Caki2 (cell line): Measurements from ENCODE around the gene SERTAD1. TPM values are rescaled to one million over a fixed set of nuclear protein-coding genes. Genes with fewer than 3 reads are reported as not detected.
"Not testable (repeated sequence)": the region's sequence is repeated elsewhere in the genome, so short reads cannot be mapped to it uniquely, and the experiment has no call there.

Experiments used
- DNase-seq: peaks from one replicate; pipeline ENCODE4 v3.0.0-alpha.2; 2015; ENCODE audit warnings: low read depth
- in situ Hi-C: cut with HindIII; loops from 2 replicates; pipeline ENCODE4 v1.10.0; 2016; ENCODE audit warnings: low sequenced_read_pairs, low pct_unique_long_range_greater_than_20kb, mixed read lengths
- total RNA-seq: library from RNA; depleted of rRNA; stranded (reverse); fragments of >200 nt; shearing (Covaris generic); gene quantifications from 2 replicates; pipeline ENCODE4 v1.2.3, GENCODE V29; 2014; ENCODE audit warnings: low replicate concordance; rRNA removed

Gene SERTAD1, protein sequence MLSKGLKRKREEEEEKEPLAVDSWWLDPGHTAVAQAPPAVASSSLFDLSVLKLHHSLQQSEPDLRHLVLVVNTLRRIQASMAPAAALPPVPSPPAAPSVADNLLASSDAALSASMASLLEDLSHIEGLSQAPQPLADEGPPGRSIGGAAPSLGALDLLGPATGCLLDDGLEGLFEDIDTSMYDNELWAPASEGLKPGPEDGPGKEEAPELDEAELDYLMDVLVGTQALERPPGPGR
- total RNA-seq, result 31.7 and 35.5 TPM in 2 replicates

DNA sequence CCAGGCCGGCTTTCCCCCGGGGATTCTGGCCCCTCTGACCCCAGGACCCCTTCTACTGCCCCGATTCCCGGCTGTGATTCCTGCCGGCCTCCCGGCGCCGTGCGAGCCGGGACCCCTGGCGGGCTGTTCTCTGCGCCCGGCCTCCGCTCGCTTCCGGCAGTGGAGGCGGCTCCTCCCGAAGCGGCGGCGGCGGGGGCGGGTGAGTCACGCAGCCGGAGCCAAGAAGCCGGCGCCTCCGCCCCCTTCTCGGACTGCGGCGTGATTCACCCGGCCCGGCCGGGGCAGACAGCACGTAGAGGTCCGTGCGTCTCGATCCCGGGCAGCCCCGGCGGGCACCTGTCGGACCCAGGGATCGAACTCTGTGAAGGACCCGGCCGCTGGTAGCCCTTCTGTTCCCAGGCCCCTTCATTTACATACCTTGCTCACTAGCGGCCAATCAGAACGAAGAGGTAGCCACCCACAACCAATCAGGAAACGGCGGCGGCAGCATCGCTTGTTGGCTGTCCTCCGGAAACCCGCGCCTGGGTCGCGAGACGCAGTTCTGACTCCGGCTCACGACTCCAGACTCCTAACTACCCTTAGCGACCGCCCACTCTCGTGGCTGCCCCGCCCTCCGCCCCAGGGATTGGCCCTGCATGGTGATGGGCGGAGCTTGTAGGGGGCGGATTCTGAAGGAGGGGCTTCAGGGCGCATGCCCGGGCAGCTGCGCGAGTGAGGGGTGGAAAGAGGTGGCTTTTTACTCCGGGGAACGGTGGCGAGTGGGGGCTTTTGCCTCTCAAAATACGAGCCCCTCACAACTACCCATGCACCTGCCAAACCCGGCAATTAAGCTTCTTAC lies at the start of gene SERTAD1:
Gene SERTAD1 (minus strand): TSS at position 543 of the 838 bp plus-strand sequence. CDS start 2,446 bp downstream, outside the sequence.
- peak; percentile 100 for DNase-seq
- in situ Hi-C loops, result no loop called here

DNA sequence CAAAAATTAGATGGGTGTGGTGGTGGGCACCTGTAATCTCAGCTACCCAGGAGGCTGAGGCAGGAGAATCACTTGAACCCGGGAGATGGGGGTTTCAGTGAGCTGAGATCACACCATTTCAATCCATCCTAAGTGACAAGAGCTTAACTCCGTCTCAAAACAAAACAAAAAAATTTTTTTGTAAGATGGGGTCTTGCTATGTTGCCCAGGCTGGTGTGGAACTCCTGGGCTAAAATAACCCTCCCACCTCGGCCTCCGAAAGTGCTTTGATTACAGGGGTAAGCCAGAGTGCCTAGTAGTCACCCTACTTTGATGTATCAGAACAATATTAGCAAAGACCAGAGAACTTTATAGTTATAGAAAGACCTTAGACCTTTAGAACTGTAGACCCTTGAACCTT lies 48.9 kb upstream of the SERTAD1 start:
- in situ Hi-C loops, result no loop called here
- DNase-seq, result no peak

DNA sequence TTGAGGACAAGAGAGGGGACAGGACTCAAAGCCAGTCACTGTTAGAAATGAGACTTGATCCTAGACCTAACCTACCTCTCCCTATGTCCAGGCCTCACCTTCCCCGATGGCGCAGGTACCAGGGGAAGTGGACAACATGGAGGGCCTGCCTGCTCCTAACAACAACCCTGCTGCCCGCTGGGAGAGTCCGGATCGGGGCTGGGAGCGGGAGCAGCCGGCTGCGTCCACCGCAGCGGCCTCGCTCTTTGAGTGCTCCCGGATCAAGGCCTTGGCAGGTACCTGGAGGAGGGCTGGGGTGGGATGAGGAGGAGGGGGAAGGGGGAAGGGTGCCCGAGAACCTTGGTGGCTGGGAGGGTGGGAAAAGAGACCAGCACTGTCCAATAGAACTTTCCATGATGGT lies 46.7 kb upstream of the SERTAD1 start:
- DNase-seq, result no peak
- in situ Hi-C loops, result no loop called here

DNA sequence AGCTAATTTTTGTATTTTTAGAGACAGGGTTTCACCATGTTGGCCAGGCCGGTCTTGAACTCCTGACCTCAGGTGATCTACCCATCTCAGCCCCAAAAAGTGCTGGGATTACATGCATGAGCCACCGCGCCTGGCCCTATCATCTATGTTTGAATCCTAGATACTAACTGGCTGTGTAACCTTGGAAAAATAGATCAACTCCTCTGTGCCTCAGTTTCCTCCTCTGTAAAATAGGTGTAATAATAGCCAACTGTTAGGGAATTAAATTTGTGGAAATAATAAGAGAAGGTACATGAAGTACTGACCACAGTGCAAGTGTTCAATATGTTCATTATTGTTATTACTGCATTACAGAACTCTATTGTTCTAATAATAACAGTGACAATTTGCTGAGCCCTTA lies 45.3 kb upstream of the SERTAD1 start:
- no peak for DNase-seq
- in situ Hi-C loops, result no loop called here

DNA sequence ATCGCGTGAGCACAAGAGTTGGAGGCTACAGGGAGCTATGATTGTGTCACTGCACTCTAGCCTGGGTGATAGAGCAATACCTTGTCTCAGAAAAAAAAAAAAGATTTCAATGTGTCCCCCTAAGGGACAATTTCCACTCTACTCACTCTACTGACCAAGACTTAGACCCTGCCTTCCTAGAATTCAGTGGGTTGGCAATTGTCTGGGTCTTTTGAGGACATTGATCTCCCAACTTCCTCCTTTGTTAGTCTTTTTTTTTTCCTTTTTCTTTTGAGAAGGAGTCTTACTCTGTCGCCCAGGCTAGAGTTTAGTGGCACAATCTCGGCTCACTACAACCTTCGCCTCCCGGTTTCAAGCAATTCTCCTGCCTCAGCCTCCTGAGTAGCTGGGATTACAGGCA lies 43.2 kb upstream of the SERTAD1 start:
- DNase-seq, result no peak
- in situ Hi-C loops, result no loop called here

DNA sequence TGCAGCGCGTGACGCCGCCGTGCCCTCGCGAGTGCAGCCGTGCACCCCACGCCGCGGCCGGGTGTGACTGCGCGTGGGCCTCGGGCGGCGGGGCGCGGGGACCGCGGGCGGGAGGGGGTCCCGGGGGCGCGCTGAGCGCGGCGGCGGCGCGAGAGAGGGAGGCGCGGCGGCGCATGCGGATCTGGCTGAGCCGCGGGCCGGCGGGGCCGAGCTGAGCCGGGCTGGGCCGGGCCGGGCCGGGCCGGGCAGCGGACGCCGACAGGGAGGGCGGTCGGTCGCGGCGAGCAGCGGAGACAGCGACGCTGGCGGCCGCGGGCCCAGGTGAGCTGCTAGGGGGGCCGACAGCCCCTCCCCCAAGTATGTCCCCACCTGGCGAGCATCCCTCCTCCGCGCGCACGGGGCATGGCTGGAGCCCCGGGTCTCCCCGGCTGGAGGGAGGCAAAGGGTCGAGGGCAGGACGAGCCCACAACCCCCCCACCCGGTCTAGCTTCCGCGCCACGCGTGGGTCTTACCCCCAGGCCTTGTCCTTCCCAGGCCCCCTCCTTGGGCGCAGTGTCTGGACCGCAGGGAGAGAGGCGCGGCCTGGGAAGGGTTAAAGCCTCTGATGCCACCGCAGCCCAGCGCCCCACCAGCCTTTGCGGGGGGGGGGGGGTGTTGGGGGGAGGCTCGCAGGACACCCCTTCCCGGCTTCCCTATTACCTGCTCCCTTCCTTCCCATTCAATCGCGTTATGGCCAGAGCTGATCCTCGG lies 41.4 kb upstream of the SERTAD1 start, which contains the start of gene SPTBN4:
Gene SPTBN4 (plus strand): TSS at position 17 of the 750 bp plus-strand sequence. CDS start 5,621 bp downstream, outside the sequence.
- no peak for DNase-seq
- in situ Hi-C loops, result no loop called here

DNA sequence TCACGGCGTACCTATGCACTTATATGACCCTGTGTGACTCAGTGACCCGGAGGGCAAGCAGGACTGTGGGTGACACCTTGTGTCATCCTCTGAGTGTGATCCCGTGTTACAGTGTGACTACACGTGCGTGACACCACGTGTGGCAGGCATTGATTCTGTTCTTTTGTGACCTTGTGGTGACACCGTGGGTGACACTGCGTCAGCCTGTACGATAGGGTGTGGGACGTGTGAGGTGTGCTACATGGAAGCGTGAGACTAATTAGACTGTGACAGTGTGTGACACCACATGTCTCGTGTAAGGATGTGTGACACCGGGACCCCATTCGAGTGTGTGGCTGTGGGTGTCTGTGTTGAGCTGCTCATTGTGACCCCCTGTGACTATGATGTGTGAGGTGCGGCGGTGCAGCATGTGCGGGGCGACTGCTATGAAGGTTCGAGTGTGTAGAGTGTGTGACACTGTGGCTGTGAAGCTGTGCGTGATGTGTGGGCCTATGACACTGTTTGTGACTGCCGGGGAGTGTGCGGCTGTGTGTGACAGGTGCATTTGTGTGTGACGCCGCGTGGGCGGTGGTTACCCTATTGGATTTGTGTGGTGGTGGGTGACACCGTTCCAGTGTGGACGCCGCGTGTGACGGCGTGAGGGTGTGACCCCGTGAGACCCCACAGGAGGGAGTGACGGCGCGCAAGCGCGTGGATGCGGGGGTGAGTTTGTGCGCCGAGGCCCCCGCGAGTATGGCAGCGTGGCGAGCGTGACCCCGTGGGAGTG lies 40.6 kb upstream of the SERTAD1 start:
- in situ Hi-C loops, result no loop called here

DNA sequence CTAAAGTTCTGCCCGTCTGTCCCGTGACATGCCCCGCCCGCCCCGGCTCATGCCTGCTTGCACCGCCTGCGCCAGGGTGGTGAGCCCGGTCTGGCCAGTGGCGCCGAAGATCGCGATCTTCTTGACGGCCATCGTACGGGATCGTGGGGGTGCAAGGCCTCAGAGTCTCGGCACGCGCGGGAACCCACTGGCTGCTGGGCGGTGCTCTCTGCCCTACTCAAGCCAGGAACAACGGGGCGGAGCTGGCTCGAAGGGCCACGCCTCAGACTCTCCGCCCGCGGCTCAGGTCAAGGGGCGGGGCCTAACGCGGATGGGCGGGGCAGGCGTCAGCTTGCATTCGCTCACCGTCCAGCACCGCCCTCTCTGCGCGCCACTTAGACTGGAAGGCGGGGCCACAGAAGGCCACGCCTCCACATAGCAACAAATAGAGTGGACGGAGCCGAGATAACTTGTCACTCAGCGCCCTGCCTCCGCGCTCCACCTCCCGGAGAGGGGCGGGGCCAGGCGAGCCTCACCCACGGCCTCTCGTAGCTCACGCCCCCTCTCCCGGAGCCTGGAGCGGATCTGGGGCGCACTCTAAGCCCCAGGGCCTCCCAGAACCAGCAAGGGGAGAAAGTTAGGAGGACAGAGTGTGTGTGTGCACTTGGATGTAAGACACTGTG lies 39.9 kb upstream of the SERTAD1 start, which contains the start of gene BLVRB:
Gene BLVRB (minus strand): TSS at position 189 of the 662 bp plus-strand sequence. CDS start 57 bp downstream, at position 132.
- DNase-seq, result peak; percentile 100
- in situ Hi-C loops, result no loop called here

More for the DNA sequence above, 40.6 kb upstream of the SERTAD1 start:
- no peak for DNase-seq

DNA sequence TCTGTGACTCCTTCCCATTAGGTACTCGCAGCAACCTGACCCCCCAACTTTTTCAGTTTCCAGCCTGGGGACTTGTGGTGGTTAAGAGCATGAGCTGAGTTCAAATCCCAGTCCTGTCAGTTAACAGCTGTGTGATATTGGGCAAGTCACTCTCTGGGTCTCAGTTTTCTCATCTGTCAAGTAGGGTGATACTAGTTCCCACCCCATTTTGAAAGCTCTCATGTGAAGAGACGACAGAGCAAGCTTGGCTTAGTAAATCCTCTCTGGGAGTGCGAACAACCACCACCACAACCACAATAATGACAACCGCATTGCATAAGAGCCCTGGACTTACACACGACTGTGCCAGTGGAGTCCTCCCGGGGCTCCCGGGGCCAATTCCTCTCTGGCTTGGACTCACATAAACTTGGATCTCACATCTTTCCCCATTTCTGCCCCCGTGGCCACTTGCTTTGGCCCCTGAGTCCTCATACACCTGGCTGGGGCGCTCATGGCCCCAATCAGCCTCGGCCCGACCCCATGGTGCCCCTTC lies 39.3 kb upstream of the SERTAD1 start:
- DNase-seq, result no peak
- in situ Hi-C loops, result no loop called here

DNA sequence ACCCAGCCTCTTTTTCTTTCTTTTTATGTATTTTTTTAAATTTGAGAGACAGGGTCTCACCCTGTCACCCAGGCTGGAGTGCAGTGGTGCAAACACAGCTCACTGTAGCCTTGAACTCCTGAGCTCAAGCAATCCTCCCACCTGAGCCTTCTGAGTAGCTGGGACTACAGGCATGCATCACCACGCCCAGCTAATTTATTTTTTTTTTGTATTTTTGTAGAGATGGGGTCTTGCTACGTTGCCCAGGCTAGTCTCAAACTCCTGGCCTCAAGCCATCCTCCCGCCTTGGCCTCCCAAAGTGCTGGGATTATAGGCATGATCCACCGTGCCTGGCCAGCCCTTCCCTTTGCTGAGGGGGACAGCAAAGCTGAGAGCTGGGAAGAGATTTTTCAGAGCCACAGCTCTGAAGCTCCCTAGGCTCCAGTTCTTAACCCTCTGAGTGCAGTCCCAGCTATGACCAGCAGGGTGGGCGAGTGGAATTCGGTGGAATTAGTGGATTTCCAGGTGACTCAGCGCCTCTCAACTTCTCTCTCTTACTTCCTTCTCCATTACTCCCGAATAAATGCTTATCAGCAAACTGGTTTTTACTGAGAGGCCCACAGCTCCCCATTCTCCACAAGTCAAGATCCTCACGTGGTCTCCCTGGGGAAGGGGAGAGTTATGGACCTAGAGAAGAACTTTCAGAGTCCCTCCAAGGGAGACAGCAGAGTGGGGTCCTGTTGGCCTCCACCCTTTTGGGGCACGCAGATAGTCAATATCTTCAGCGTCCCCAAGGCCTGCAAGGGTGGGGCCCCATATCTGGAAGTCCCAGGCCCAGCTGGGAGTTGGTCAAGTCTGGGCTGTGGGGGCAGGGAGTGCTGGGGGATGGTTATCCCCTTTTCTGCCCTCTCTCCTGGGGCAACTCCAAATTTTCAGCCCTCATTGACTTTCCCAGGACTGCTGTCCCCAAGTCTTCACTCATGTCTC lies 38.5 kb upstream of the SERTAD1 start:
- in situ Hi-C loops, result no loop called here
- peak; percentile 92 for DNase-seq

DNA sequence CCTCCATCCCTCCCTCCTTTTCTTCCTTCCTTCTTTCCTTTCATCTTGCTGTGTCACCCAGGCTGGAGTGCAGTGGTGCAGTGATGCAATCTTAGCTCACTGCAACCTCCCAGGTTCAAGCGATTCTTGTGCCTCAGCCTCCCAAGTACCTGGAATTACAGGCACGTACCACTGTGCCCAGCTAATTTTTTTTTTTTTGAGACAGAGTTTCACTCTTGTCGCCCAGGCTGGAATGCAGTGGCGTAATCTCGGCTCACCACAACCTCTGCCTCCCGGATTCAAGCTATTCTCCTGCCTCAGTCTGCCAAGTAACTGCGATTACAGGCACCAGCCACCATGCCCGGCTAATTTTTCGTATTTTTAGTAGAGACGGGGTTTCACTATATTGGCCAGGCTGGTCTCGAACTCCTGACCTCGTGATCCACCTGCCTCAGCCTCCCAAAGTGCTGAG lies 37.8 kb upstream of the SERTAD1 start:
- DNase-seq, result peak; percentile 74
- in situ Hi-C loops, result not testable (repeated sequence)

DNA sequence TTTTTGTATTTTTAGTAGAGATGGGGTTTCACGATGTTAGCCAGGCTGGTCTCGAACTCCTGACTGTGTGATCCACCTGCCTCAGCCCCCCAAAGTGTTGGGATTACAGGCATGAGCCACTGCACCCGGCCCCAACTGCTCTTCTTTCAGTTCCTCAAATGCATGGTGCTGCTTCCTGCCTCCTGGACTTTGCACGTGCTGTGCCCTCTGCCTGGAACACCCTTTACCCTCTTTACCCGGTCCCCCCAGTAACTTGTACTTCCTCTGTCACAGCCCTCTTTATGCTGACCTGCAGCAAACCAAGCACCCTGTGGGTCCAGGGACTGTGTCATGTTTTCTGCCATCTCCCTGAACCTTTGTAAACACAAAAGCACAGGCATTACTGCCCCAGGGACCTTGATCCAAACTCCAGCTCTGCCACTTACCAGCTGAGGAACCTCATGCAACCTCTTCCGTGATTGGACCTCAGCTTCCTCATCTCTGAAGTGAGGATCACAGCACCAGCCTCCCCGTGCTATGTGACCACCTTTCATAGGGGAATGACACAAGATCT lies 36.0 kb upstream of the SERTAD1 start:
- no peak for DNase-seq
- in situ Hi-C loops, result no loop called here

DNA sequence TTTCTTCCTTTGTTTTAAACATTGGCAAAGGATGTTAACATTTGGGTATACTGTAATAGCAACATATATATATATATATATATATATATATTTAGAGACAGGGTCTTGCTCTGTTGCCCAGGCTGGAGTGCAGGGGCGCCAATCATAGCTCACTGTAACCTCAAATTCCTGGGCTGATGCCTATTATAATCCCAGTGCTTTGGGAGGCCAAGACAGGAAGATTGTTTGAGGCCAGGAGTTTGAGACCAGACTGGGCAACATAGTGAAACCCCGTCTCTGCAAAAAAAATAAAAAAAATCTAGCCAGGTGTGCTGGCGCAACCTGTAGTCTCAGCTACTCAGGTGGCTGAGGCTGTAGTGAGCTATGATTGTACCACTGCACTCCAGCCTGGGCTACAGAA lies 34.4 kb upstream of the SERTAD1 start:
- no peak for DNase-seq

DNA sequence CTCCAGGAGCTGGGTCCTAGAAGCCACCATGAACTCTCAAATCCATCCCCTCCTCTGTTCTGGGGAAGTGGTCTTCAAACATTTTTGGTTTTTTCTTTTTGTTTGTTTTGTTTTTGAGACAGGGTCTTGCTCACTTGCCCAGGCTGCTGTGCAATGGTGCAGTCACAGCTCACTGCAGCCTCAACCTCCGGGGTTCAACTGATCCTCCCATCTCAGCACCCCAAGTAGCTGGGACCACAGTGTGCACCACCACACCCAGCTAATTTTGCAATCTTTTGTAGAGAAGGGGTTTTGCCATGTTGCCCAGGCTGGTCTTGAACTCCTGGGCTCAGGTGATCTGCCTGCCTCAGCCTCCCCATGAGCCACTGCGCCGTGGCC lies 32.8 kb upstream of the SERTAD1 start:
- DNase-seq, result no peak
- in situ Hi-C loops, result no loop called here

More for the DNA sequence above, 34.4 kb upstream of the SERTAD1 start:
- in situ Hi-C loops, result no loop called here

DNA sequence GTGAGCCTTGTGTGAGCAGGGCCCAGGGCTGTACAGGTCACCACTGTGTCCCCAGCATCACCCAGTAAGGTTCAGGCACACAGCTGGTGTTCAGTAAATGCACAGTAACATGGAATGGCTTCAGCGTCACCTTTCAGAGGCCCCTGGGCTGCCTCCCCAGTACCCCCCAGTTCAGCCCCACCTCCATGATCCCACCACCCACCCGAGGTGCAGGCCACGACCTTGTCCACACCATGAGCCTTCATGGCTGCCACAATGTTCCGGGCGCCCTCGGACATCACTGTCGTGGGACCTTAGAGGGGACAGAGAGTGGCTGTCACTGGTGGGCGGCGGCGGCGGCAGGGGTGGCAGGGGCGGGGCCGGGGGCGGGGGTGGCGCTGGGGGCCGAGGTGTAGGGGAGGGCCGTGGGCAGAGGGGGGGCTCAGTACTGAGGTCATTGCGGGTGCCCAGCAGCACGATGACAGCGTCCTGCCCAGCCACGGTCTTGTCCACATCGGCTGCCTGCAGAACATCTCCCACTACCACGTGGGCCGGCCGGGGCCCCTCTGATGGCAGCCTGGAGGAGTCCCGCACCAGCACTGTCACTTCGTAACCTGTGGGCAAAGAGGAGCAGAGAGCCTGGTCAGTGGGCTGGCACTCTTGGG lies 32.3 kb upstream of the SERTAD1 start:
- in situ Hi-C loops, result no loop called here

More for the DNA sequence above, 32.3 kb upstream of the SERTAD1 start:
- no peak for DNase-seq
